SK-N-SH treated with all-trans-retinoic acid at 6 μM for 48 hours (cell line): ENCODE data around the gene ZG16.

Experiments used
- OSR1 ChIP-seq: fragments of 250-450 bp; sonication (Bioruptor Pico); IDR thresholded peaks from 2 replicates; pipeline ENCODE4 v1.8.0; 2022; ENCODE audit warnings: moderate library complexity, mild to moderate bottlenecking, inconsistent platforms
- RARB ChIP-seq: fragments of 250-450 bp; sonication (Bioruptor Pico); IDR thresholded peaks from 2 replicates; pipeline ENCODE4 v1.8.0; 2021; ENCODE audit warnings: mild to moderate bottlenecking, moderate library complexity
- ZFP30 ChIP-seq: fragments of 450-650 bp; formaldehyde crosslinking; IDR thresholded peaks from 2 replicates; pipeline ENCODE4 v1.5.0; 2022; ENCODE audit warnings: mild to moderate bottlenecking, moderate library complexity
- TF ChIP-seq, protein P1 (sequence below): fragments of 250-450 bp; sonication (Bioruptor Pico); IDR thresholded peaks from 2 replicates; pipeline ENCODE4 v1.8.0; 2020; ENCODE audit warnings: mild to moderate bottlenecking, moderate library complexity, borderline replicate concordance

DNA sequence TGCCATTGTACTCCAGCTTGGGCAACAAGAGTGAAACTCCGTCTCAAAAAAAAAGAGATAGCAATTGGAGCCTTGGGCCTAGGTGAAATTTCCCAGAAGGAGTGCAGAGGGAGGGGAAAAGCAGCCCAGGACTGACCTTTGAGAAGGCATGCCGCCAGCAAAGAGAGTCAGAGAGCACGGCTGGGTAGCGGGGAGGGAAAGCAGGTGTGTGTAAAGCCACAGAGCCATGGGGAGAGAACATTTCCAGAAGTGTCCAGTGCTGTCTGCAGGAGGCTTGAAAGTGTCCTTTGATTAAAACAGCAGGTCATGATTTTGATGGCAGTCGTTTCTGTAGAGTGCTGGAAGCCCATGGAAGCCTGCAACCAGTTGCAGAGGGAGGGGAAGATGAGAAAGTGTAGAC is 40.3 kb upstream of the ZG16 start:
- no peak for TF ChIP-seq ZFP30
- TF ChIP-seq, protein P1, sequence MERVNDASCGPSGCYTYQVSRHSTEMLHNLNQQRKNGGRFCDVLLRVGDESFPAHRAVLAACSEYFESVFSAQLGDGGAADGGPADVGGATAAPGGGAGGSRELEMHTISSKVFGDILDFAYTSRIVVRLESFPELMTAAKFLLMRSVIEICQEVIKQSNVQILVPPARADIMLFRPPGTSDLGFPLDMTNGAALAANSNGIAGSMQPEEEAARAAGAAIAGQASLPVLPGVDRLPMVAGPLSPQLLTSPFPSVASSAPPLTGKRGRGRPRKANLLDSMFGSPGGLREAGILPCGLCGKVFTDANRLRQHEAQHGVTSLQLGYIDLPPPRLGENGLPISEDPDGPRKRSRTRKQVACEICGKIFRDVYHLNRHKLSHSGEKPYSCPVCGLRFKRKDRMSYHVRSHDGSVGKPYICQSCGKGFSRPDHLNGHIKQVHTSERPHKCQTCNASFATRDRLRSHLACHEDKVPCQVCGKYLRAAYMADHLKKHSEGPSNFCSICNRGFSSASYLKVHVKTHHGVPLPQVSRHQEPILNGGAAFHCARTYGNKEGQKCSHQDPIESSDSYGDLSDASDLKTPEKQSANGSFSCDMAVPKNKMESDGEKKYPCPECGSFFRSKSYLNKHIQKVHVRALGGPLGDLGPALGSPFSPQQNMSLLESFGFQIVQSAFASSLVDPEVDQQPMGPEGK (CRISPR knock-in tag), result no peak
- TF ChIP-seq OSR1 (CRISPR knock-in tag), result no peak
- TF ChIP-seq RARB, result no peak
